ENCODE data around the gene FHIT. TPM values are rescaled to one million over a fixed set of nuclear protein-coding genes. Genes with fewer than 3 reads are reported as not detected.

FHIT gene
- total and polyA plus RNA-seq, 8 donors, result 1.8 to 10.6 (median 7.1) TPM

DNA sequence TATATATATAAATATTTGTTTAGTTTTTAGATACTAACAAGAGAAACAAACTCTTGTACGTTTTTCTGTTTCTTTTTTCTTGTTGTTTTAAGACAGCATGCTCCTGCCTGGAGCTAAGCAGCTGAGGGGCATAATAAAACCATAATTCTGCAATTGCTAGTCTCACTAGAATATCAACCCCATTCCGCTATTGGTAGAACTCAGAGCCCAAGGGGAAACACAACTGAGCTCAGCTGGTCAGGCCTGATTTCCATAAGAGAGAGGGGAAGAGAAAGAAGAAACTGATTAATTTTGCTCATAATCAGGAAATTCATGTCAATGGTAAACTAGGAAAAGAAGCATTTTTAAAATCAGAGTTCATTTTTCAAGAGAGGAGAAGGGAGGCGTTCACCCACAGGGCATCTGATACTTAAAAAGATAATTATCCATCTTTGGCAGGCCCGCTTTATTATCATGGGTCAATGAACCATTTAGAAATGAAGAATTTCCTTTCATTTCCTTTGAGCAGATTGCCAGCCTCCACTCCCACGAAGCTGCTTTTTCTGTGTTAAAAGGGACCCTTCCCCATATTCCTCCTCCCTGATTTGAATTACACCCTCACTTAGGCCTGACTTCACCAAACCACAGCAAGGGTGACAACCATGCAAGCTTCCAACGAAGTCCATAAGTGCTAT is 1236.1 kb downstream of the FHIT start:
- no peaks in the 10 kb centered on the region for H3K27me3 ChIP-seq
- TF ChIP-seq POLR2A (IDR thresholded peaks at IDR 0.05) (no peak), EP300 (IDR thresholded peaks at IDR 0.05) (no peak), POLR2AphosphoS5 (IDR thresholded peaks at IDR 0.05) (no peak)
- TF ChIP-seq, protein P1, sequence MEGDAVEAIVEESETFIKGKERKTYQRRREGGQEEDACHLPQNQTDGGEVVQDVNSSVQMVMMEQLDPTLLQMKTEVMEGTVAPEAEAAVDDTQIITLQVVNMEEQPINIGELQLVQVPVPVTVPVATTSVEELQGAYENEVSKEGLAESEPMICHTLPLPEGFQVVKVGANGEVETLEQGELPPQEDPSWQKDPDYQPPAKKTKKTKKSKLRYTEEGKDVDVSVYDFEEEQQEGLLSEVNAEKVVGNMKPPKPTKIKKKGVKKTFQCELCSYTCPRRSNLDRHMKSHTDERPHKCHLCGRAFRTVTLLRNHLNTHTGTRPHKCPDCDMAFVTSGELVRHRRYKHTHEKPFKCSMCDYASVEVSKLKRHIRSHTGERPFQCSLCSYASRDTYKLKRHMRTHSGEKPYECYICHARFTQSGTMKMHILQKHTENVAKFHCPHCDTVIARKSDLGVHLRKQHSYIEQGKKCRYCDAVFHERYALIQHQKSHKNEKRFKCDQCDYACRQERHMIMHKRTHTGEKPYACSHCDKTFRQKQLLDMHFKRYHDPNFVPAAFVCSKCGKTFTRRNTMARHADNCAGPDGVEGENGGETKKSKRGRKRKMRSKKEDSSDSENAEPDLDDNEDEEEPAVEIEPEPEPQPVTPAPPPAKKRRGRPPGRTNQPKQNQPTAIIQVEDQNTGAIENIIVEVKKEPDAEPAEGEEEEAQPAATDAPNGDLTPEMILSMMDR (IDR thresholded peaks at IDR 0.05), result no peak
- no peaks in the 10 kb centered on the region for H3K36me3 ChIP-seq
- 81 to 86% (median 84%) methylated on average over 6 of the region's 6 CpGs for WGBS, 5 donors
- H3K4me3 ChIP-seq, result no peak overlapping the region
- H3K4me1 ChIP-seq, result no peaks in the 10 kb centered on the region
- no peak for DNase-seq
- H3K27ac ChIP-seq, result no peak overlapping the region
- intact Hi-C loops (cut with DNase I; ENCODE audit: low total_unique reads), result no loop called here
- H3K9me3 ChIP-seq, result no peaks in the 10 kb centered on the region

DNA sequence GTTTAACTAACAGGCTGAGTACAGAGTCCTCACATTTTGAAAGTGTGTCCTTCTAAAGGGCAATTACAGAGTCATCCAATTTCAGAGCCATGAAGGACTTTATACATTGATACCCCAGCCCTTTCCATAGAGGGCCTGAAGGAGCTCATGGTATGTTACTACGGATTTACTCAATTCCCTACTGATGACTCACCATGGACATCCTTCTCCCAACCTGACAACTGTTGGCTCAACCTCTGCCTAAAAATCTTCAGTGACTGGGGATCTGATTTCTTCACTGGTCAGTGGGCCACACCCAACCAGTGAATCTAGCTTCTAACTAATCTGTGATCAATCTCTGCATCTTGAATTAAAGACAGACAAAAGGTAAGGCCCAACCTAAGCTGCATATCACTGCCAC is 1238.0 kb downstream of the FHIT start:
- H3K4me1 ChIP-seq, result no peaks in the 10 kb centered on the region
- H3K27me3 ChIP-seq, result no peaks in the 10 kb centered on the region
- no peaks in the 10 kb centered on the region for H3K36me3 ChIP-seq
- no peak for DNase-seq
- no peaks in the 10 kb centered on the region for H3K9me3 ChIP-seq
- intact Hi-C loops (cut with DNase I; ENCODE audit: low total_unique reads), result no loop called here
- H3K4me3 ChIP-seq, result no peak overlapping the region
- TF ChIP-seq EP300 (IDR thresholded peaks at IDR 0.05), result no peak
- TF ChIP-seq POLR2AphosphoS5 (IDR thresholded peaks at IDR 0.05), result no peak
- TF ChIP-seq POLR2A (IDR thresholded peaks at IDR 0.05), result no peak
- TF ChIP-seq, protein P1 (IDR thresholded peaks at IDR 0.05), result no peak
- no peak overlapping the region for H3K27ac ChIP-seq
- WGBS, 5 donors, result 76 to 94% (median 85%) methylated on average over 1 of the region's 1 CpG

DNA sequence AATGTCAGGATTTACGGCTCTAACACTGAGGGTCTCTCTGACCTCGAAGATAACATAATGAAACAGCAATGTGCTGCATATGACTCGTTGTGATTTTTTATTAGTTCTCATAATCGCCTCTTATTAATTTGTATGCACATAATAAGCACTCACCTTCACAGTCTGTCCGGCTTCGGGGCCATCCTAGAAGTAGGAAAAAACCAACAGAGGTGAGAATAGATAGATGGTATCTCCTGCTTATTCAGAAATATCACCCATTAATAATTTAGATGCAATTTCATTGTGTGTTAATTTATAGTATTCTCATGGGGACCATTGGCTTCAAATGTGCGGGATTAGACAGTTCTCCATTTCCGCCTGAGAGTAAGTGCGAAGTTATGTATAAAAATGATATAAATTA is 1240.0 kb downstream of the FHIT start:
- TF ChIP-seq EP300 (IDR thresholded peaks at IDR 0.05), result no peak
- no peak overlapping the region for H3K27ac ChIP-seq
- no peak for DNase-seq
- intact Hi-C loops (cut with DNase I; ENCODE audit: low total_unique reads), result no loop called here
- no peaks in the 10 kb centered on the region for H3K27me3 ChIP-seq
- H3K4me1 ChIP-seq, result no peaks in the 10 kb centered on the region
- no peaks in the 10 kb centered on the region for H3K36me3 ChIP-seq
- no peak overlapping the region for H3K4me3 ChIP-seq
- H3K9me3 ChIP-seq, result no peaks in the 10 kb centered on the region
- 76 to 85% (median 84%) methylated on average over 9 of the region's 9 CpGs for WGBS, 5 donors

DNA sequence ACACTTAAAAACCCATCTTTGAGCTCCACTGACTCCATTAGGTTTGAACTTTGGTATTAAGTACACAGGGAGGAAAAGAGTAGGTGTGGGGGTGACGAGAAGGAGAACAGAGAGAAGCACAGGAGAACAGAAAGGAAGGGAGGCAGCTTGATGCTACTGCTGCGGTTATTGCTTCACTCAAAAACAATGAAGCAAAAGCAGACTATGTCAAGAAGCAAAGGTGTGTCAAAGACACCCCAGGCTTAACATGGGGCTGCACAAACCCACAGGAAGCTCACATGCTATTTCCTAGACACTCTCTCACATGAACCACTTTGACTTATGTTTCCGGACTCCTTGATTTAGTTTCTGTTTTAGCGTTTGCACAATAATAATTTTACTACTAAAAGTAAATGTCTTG is 1240.5 kb downstream of the FHIT start:
- 53 to 64% (median 59%) methylated on average over 4 of the region's 4 CpGs for WGBS, 5 donors
- DNase-seq, result peak in 1 of 2 donors; percentile 71
- no peak overlapping the region for H3K27ac ChIP-seq

More for the DNA sequence above, 1240.5 kb downstream of the FHIT start:
- H3K36me3 ChIP-seq, result no peaks in the 10 kb centered on the region
- no peaks in the 10 kb centered on the region for H3K27me3 ChIP-seq
- no peaks in the 10 kb centered on the region for H3K9me3 ChIP-seq
- H3K4me1 ChIP-seq, result no peaks in the 10 kb centered on the region
- no peak overlapping the region for H3K4me3 ChIP-seq
- intact Hi-C loops (cut with DNase I; ENCODE audit: low total_unique reads), result no loop called here
- no peak for TF ChIP-seq POLR2AphosphoS5 (IDR thresholded peaks at IDR 0.05)
- TF ChIP-seq POLR2A (IDR thresholded peaks at IDR 0.05), result no peak
- TF ChIP-seq, protein P1 (IDR thresholded peaks at IDR 0.05), result no peak
